GM18526 (cell line): ENCODE measurements around the gene SLC25A5.
A peak's percentile ranks its signal among the peaks of the same experiment; 100 is the strongest.

Experiments
- POLR2A ChIP-seq: IDR thresholded peaks from 3 replicates; pipeline ENCODE4 v1.6.1; 2011; ENCODE audit not compliant: insufficient read length; ENCODE audit errors: extremely low read depth

The SLC25A5 gene

DNA sequence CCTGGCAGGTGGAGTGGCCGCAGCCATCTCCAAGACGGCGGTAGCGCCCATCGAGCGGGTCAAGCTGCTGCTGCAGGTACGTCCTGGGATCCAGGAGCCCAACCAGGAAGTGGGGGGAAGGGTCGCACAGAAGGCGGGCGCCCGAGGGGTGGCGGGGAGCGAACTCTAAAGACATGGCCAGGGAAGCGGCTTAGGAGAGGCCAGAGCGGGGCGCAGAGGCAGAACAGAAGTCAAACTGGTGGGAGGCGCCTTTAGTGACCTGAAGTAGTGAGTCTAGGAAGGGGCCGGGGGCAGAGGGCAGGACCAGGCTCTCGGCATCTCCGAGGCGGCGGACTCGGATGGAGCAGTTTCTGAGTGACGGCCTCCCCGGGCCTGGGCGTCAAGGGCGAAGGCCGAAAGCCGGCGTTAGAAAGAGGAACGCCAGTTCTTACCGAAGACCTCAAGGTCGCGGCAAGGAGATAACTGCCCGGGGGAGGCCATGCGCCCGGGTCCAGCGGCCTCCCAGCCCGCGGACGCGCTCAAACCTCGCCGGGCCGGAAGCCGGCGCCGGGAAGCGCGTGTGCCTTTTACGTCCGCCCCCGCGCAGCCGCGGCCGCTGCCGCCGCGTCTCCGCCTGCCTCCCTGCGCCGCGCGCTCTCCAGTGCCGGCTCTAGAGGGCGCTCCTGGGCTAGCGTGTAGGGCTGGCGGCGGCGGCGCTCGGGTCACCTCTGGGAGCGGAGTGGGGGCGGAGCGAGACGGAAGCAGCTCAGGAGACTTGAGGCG lies 488 bp downstream of the SLC25A5 start:
- TF ChIP-seq POLR2A: peak; percentile 44

DNA sequence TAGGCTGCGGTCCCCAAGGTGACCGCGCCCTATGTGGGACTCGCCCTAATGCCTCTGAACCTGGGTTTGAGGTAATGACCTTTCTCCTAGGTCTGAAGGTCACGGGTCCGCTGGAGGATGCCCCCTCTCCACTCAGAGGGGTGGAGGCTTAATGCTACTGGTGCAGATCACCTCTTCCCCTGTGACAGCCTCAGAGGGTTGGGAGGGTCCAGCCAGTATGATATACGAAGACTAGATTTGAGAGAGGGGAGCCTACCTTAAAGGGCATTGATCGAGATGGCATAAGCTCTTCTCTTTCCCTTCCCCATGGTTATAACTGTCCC lies 1.0 kb downstream of the SLC25A5 start:
- TF ChIP-seq POLR2A: no peak

DNA sequence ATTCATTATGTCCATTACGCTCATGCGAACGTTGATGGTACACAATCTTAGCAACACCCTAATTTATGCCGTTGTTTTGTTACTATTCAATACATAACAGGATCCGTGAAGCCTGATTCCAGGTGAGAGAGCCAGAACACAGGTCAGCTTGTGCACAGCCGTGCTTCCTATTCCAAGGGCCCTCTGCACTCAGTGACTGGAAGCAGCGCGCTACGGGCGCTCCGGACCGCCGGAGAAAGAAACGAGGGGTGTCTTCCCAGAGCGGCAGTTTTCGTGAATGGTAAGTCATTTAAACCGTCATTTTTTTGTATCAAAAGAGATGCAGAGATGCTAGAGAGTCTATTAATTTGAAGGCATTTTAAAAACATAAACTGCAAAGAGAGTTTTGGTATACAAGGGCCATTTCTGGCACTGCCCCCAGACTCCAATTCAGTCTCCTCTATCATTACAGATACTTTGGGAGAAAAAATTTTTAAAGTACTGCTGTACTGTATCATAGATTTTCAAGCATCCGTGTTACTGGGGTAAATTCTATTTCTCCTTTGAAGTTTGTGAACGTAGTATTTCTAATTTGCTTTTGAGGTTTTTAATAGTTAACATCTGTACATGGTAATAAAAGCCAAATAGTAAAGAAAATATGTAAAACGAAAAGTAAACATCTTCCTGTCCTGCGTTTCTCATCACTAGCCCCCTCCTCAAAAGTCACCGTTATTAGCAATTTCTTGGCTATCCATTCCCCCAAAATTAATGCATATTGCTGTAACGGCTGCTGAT lies 6.6 kb downstream of the SLC25A5 start:
- TF ChIP-seq POLR2A: no peak

DNA sequence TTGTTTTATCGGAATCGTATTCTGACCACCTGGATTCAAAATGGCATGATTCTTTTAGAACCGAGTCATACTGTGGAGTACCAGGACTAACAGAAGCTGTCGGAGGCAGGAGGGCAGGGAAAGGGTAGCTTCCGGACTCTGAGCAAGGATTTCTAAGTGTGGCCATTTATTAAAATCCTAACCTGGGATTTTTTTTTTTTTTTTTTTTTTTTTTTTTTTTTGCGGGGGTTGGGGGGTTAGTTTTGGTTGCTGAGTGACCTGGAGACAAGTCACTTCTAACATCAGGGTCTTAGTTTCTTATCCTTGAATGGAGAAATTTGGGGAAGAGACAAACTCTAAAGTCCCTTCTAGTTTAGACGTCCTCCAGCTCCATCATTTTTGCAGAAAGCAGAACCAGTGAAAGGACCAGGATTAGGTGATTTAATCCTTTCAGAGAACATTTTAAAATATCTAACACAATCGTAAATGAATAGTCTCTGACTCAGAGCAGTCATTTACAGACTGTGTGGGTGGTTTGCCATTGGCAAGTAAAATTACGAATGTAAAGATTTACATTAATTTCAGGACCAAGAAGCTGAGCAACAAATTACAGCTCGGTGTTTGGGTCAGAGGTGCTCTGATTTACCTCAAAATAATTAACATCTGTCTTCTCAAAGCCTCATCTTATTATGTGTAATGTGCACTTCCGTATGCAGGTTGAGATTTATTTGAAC lies 7.3 kb downstream of the SLC25A5 start:
- no peak for TF ChIP-seq POLR2A

DNA sequence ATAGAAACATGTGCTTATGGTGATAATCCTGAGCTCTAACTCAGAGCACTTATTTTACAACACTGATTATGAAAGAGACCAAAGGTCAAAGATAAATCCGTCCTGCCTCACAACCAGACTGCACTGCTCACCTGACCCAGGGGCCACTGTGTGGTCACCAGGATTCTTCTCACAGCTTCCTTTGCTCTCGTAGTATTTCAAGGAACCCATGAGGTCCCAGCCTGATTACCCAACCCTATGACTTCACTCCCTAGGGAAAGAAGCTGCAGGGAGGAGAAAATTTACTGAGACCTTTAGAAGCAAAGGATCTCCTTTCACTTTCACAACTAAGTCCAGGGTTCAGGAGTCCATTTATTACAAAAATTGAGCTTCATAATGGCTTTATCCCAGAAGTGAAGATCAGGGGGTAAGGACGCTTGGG lies 9.6 kb downstream of the SLC25A5 start:
- no peak for TF ChIP-seq POLR2A

DNA sequence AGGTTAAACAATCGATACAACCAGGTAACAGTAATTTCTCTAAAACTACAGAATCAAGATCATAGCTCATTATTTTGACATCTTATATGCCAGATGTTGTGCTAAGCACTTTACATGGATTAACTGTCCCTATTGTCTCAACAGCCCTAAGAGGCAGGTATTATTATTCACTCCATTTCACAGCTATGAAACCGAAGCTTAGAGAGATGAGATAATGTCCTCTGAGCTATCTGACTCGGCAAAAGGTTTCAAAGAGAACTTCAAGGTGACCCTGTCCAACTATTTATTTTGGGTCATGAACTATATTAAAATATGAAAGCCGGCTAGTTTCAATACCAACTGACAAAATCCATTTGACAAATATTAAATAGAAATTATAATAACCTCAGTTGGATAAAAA lies 10.3 kb downstream of the SLC25A5 start:
- no peak for TF ChIP-seq POLR2A

DNA sequence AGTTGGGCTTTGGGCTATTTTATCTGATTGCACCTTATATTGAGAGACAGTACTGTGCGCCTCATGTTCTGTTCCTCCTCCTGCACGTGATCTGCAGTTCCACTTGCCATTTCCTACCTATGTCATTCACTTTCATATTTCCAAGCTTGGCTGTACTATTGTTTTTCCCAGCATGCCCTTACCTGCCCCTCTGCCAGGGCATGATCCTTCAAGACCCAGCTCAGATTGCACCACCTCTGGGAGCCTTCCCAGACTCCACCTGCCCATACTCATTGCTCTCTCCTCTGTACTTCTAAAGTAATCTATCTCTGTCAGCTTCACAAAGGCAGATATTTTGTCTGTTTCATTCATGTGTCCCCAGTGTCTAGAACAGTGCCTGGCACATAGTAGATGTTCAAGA lies 11.6 kb downstream of the SLC25A5 start:
- no peak for TF ChIP-seq POLR2A

DNA sequence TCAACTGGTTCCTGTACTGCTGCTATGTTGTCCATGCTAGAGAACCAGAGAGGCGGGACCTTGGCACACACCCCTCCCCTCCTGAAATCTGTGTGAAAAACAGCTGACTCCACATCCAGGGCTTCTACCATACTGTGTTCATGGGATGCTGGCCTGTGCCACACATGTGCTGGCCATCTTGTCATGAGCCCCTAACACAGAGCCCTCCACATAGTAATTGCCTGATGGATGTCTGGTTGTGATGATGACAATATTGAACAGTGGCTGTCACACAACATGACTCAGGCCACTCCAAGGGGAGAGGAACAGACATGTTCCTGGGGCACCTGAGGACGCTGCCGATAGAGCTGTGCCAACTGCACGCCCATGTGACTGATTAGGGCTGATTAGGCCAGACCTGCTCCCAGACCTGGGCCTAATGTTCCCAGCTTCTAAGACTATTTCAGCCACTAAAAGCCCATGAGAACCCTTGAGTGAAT lies 13.1 kb downstream of the SLC25A5 start:
- TF ChIP-seq POLR2A: no peak

DNA sequence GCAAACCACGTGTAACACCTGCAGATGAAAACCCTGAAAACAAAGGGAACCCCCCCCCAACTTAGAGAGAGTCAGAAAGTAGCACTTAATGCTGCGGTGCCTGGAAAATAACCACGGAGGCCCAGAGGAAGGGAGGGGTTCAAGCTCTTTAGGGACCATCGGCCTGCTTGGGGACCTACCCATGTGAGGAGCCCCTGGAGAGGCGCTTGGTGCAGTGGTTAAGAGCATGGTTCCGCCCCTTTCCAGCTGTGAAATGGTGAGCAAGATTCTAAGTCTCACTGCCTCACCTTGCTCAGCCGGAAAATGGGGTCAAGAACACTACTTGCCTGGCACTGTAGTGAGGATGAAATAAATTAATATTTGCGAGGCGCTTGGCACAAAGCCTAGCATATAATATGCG lies 13.8 kb downstream of the SLC25A5 start:
- no peak for TF ChIP-seq POLR2A

DNA sequence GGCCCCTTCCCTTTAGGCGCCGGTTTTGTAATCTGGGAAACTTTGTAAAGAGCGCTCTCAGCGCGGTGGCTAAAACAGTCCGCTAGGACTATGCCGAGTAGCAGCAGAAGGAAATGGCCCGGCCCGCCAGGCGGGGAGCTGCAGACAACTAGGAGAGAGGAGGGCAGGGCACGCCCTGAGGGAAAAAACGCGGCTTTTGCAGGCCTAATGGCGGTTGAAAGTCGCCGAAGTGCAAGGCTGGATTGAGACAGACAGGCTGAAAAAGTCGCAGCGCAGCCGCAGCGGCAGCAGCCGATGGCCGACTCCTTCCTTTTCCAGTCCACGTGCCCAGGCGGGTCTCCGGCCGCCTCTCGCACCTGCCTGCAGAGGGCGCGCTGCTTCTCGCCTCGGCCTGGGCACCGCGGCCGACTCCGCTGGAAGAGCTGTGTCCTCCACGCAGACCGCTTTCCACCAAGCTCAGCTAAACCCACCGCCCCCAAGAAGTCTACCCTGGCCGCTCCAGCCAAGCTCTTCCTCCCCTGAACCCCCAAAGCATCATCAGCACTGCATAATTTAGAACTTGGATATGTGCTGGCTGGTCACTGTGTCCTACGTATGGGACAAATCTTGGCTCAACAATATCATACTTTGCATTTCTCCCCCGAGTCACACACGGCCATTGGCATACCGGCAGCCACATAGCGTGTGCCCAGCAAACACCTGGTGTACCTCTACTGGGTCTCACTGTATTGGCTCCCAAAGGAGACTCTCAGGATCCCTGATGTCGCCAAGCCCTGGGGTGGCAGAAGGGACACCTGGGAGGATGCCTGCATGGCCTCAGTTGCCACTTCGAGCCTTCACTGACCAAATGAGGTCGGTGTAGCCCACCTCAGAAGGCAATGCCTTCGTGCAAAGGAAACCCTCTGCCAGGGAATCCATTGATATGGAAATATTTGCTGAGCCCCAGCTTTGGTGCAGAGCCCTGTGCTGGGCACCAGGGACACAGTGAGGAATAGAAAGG lies 14.5 kb downstream of the SLC25A5 start:
- peak; percentile 26 for TF ChIP-seq POLR2A

DNA sequence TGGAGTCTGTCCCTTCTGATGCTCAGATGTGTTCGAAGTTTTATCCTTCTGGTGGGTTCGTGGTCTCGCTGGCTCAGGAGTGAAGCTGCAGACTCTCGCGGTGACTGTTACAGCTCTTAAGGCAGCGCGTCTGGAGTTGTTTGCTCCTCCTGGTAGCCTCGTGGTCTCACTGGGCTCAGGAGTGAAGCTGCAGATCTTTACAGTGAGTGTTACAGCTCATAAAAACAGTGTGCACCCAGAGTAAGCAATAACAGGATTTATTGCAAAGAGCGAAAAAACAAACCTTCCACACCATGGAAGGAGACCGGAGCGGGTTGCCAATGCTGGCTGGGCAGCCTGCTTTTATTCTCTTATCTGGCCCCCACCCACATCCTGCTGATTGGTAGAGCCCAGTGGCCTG lies 18.5 kb downstream of the SLC25A5 start:
- no peak for TF ChIP-seq POLR2A

DNA sequence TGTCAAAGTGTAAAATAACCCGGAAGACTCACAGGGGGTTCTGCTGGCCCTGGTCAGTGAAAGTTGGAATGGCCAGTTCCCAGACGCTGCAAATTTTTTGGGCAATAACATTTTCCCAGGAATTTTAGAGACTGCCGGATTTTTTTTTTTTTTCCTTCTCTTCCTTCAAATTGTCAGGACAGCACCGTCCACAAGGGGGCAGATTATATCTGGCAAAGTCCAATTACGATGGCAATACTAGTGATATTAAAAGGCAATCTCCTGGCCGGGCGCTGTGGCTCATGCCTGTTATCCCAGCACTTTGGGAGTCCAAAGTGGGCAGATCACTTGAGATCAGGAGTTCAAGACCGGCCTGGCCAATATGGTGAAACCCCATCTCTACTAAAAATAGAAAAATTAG lies 20.5 kb downstream of the SLC25A5 start:
- TF ChIP-seq POLR2A: no peak

DNA sequence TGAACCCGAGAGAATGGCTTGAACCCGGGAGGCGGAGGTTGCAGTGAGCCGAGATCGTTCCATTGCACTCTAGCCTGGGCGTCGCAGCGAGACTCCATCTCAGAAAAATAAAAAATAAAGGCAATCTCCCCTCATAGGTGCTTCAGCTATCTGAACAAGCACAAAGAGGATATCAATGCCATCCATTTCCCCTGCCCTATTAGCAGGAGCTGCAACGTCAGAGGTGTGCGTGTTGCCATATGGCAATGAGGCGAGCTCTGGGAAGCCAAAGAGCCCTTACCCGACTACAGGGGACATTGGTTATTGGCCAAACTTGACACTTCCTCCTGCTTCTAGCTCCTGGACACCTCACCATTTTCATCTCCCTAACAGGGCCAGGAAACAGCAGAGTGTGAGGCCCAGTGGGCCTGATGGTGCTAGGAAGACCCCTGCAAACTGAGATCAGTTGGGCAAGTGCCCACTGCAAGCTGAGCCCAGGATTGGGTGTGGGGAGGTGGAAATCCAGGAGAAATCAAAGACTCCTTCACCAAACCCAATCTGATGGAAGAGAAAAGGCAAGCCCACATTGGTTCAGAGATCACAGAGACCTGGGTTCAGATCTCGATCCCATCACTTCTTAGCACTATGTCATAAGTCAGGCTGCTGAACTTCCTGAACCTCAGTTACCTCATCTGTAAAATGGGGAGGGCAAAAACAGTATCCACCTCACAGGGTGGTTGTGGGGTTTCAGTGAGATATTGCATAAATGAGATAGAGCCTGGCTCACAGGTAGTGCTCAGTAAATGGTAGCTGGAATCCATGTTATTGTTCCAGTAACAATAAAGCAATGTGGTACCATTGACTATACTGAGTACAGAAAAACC lies 21.2 kb downstream of the SLC25A5 start:
- no peak for TF ChIP-seq POLR2A

DNA sequence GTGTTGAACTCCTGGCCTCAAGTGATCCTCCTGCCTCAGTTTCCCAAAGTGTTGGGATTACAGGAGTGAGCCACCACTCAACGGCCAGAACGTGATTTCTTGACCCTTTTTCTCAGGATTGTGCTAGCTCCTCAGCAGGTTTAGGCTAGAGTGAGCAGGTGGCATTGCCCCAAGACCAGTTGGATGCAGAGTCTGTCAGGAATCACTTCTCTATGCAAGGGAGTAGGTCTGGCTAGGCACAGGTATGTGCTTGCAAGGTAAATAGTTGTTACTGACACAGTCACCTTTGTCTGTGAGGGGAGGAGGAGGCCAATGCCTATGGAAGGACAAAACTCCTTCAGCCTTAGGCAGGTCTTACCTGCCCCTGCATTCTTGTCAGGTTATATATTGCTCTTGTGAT lies 24.2 kb downstream of the SLC25A5 start:
- TF ChIP-seq POLR2A: no peak
